TTC549 (cell line): ENCODE measurements around the gene CTDSP1.

ENCODE experiments used
- FAIRE-seq: peaks from 2 replicates; lab custom pipeline; 2012; peaks lifted over from hg19 to GRCh38; lab: Jason Lieb, UNC

CTDSP1 gene, protein sequence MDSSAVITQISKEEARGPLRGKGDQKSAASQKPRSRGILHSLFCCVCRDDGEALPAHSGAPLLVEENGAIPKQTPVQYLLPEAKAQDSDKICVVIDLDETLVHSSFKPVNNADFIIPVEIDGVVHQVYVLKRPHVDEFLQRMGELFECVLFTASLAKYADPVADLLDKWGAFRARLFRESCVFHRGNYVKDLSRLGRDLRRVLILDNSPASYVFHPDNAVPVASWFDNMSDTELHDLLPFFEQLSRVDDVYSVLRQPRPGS

DNA sequence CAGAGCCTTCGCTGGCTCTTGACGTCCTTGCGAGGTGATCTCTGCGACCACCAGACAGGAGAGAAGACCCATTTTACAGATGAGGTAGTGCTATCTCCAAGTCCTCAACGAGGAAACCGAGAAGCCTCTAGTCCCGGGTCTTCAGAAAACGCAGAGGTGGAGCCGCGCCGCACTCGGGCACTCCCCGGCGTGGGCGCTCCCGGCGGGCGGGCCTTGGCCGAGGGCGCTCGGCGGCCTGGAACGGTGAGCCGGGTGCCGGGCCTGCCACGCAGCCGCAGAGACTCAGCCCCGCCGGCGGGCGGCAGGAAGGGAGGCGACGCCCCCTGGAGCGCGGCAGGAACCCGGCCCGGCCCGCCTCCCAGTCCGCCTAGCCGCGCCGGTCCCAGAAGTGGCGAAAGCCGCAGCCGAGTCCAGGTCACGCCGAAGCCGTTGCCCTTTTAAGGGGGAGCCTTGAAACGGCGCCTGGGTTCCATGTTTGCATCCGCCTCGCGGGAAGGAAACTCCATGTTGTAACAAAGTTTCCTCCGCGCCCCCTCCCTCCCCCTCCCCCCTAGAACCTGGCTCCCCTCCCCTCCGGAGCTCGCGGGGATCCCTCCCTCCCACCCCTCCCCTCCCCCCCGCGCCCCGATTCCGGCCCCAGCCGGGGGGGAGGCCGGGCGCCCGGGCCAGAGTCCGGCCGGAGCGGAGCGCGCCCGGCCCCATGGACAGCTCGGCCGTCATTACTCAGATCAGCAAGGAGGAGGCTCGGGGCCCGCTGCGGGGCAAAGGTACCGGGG lies at the start of gene CTDSP1:
Gene CTDSP1, plus strand, starts transcription at position 478 of the 776 bp plus-strand sequence. Its CDS starts 223 bp downstream, at position 701.
- FAIRE-seq = no peak

DNA sequence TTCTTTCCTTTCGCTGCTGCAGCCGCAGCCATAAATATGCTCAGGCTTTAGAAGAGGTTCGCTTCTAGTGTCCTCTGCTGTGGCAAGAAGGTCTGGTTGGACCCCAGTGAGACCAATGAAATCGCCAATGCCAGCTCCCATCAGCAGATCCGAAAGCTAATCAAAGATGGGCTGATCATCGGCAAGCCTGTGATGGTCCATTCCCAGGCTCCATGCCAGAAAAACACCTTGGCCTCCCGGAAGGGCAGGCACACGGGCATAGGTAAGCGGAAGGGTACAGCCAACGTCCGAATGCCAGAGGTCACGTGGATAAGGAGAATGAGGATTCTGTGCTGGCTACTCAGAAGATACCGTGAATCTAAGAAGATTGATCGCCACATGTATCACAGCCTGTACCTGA lies 45.6 kb upstream of the CTDSP1 start:
- FAIRE-seq = no peak

DNA sequence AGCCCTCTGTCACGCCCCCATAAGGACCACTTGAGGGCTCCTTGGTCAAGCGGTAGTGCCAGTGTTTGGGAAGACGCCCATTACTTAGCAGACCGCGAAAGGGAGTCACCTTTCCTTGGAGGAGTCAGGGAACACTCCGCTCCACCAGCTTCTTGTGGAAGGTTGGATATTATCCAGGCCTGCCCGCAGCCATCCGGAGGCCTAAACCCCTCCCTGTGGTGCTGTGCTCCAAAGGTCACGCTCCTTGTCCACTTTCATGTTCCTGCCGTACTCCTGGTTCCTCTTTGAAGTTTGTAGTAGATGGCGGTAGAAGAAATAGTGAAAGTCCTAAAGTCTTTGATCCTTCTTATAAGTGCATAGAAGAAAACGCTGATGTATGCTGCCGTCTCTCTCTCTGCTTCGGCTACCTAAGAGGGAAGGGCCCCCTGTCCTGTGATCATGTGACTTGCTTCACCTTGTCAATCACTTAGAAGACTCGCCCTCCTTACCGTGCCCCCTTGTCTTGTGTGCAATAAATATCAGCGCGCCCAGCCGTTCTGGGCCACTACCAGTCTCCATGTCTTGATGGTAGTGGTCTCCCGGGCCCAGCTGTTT lies 44.7 kb upstream of the CTDSP1 start:
- FAIRE-seq = no peak

DNA sequence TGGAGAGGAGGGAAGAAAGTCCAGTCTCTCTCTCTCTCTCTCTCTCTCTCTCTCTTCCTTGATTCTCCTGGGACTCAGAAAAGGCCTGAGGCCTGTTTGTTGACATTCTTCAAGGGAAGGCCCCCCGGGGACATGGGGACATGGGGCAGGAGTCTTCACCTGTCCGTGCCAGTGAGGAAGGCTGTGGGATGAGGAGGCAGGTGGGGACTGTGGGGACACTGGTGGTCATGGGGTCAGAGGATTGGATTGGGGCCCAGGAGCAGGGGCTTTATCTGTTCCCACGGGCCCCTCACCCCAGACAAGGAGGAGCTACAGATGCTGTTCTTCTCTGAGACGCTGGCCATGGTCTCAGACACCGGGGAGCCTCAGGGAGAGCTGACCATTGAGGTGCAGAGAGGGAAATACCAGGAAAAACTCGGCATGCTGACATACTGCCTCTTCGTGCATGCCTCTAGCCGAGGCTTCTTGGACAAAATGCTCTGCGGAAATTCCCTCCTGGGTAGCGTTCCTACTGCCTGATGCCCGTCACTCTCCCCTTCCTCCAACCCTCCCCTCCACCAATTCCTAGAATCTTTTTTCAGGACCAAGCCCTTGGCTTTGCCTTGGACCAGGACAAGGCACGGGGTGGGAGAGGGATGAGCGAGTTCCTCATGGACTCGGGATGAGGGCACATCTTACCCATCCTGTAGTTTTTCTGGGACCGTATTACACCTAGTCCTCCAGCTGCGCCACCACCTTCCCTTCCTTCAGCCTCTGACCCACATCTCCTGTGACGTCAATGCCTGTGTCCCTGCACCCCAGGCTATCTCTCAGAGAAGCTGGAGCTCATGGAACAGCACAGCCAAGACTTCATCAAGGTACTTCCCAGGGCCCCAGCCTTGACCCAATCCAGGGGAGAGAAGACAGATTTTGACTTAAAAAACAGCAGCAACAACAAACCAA lies 42.2 kb upstream of the CTDSP1 start:
- no peak for FAIRE-seq

DNA sequence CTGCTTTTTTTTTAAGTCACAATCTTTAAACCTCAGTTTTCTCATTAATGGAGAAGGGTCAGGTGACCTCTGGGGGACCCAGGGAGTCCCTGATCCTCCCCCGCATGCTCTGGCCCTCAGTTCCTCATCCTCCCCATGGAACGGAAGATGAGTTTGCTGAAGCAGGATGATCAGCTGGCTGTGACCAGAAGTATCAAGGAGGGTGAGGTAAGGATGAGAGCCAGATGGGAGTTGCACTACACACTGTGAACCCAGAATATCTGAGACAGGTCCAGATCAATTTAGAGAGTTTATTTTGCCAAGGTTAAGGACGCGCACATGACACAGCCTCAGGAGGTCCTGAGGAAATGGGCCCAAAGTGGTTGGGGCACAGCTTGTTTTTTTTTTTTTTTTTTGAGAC lies 39.2 kb upstream of the CTDSP1 start:
- FAIRE-seq = no peak

DNA sequence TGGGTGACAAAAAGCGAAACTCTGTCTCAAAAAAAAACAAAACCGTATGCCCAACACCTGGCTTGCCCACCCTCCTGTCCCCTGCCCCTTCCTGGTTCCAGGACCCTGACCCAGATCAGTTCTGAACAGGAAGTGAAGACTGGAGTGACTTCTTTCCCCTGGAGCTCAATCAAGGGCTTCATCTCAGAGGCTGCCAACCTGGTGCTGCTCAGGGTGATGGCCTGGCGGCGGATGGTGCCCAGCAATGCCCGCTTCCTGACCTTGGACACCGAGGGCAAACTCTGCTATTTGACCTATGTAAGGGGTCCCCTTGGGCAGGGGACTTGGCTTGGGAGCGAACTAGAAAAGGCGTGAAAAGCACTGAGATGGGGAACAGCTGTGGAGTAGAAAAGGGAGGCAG lies 37.1 kb upstream of the CTDSP1 start:
- no peak for FAIRE-seq

DNA sequence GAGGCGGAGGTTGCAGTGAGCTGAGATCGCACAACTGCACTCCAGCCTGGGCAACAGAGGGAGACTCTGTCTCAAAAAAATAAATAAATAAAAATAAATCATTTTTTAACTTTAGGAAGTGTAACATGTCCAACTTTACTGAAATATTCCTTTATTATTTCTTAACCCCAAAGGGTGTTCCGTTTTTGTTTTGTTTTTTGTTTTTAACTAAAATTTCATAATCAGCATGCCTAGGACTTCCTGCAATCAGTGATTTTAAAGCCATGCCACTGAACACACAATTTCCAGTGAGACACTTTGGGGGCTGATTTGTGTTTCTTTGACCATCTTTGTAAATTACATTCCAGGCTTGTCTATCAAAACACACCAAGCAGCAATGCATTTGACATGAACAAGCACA lies 35.9 kb upstream of the CTDSP1 start:
- FAIRE-seq = no peak

DNA sequence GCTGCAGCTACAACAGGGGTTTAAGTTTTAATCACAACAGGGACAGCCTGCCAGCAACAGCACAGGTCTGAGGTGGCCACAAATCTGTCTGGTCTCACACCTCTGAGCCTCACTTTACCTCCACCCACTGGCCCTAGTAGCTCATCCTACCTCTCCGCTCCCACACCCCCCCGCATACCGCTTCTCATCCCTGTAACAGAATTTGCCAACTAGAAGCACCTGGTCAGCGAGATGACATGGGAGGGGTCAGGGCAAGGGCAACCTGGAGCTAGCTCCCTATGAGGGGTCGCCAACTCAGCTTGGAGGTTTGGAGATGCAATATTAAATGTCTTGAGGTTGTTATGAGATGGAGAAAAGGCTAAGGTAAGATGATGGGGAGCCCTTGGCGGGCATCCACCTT lies 35.5 kb upstream of the CTDSP1 start:
- no peak for FAIRE-seq

DNA sequence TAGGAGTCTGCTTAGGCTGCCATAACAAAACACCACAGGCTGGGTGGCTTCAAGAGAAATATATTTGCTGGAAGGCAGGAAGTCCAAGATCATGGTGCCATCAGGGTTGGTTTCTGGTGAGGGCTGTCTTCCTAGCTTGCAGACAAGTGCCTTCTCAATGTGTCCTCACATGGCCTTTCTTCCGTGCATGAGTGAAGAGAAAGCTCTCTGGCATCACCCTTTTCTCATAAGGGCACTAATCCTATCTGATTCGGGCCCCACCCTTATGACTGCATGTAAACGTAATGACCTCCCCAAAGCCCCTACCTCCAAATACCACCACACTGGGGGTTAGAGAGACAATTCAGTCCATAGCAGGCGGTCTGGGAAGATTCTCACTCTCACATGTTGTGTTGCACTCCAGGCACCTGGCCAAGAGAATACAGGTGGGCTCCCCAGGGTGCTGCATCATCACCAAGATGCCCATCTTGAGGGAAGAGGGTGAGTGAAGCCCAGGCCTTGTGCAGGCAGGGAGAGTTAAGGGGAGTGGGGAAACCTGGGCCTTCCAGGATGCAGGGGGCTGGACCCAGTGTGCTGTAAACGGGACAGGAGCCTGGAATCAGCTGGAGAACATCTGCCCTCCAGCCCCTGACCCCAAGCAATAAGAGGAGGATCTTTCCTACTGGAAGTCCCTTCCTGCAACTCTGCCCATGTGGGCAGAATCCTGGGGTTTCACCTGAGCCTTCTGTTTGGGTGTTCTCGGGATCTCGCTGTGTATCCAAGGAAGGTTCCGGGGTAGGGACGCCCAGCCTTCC lies 32.9 kb upstream of the CTDSP1 start:
- no peak for FAIRE-seq

DNA sequence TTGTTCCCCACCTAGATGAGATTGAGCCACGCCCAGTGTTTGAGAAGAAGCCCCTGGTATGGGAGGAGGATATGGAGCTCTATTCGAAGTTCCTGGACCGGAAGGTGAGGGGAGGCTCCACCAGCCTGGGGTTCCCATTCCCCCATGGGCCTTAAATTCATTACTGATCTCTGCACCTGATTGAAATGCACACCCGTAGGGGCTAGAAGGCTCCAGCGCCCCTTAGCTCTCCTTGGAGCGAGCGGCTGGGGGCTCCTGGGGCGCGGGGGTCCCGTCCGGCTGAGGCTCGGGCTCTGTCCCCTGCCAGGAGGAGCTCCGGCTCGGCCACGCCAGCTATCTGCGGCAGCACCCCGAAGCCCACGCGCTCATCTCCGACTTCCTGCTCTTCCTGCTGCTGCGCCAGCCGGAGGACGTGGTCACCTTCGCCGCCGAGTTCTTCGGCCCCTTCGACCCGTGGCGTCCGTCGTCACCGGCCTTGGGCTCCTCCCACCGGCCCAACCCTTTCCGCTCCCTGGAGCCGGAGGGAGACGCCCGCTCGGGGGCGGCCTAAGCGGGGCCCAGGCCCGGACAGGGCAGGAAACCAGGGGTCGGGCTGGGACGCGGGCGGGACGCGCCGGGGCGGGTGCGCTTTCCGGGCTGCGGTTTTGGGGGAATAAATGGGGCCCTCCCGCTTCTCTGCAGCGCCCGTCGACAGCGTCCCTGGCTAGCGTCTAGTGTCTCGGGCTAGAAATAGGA lies 32.1 kb upstream of the CTDSP1 start:
- no peak for FAIRE-seq

DNA sequence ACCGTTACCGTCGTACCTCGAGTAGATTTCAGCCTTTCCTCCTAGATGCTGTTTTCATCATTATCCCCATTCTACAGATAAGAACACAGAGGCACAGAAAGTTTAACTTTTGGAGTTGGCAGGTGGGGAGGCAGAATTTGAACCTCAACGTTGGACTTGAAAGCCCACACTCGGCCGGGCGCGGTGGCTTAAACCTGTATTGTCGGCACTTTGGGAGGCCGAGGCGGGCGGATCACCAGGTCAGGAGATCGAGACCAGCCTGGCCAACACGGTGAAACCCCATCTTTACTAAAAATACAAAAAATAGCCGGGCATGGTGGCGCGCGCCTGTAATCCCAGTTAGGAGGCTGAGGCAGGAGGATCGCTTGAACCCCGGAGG lies 31.5 kb upstream of the CTDSP1 start:
- FAIRE-seq = no peak

DNA sequence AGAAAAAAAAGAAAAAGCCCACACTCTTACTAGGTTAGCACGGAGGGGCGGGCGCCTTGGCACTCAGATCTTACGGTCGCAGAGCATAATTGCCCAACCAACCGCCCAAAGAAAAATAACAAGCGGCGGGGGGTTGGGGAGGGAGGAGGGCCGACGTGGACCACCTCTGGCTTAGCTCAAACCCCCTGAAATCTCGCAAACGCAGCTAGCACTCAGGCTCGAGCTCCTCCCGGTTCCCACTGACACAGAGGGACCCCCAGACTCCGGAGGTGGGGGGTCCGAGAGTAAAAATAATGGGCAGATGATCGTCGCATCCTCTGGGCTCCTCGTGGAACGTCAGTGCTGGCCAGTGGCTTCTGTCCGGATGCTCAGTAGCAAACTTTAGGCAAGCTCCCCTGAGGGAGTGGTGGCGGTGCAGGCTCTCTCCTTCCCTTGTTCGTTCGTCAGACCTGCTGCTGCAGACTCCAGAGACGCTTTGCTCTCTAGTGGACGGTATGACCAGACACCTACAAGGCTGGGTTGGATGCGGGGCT lies 31.0 kb upstream of the CTDSP1 start:
- no peak for FAIRE-seq

DNA sequence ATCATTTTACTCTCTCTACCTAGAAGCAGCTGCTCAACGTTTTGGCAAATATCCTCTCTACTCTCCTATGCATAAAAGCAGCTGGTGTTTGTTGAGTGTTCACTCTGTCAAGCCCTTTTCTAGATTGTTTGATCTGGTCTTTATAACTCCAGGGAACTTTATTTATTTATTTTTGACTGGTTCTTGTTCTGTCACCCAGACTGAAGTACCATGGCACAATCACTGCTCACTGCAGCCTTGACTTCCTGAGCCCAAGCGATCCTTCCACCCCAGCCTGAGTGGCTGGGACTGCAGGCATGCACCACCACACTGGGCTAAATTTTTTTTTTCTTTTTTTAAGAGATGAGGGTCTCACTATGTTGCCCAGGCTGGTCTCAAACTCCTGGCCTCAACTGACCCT lies 30.3 kb upstream of the CTDSP1 start:
- FAIRE-seq = no peak

DNA sequence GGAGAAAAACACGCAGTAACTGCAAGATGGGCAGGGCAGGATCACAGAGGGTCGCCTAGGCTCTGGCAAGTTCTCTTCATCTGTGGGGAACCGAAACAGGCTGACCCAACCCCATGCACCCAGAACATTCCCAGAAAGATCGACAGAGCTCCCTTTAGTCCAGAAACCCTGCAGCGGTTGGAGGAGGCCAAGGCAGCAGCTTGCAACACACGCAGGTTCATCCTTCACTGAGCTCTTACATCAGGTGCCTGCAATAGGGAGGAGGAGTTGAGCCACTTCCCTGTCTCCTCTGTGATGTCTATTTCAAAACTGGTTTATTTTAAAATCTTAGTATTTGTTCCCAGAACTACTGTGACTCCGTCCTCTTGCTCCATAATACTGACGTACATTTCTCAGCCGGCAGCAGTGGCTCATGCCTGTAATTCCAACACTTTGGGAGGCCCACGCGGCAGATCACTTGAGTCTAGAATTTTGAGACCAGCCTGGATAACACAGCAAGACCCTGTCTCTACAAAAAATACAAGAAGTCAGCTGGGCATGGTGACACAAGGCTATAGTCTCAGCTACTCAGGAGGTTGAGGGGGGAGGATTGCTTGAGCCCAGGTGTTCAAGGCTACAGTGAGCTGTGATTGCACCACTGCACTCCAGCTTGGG lies 29.1 kb upstream of the CTDSP1 start:
- no peak for FAIRE-seq

DNA sequence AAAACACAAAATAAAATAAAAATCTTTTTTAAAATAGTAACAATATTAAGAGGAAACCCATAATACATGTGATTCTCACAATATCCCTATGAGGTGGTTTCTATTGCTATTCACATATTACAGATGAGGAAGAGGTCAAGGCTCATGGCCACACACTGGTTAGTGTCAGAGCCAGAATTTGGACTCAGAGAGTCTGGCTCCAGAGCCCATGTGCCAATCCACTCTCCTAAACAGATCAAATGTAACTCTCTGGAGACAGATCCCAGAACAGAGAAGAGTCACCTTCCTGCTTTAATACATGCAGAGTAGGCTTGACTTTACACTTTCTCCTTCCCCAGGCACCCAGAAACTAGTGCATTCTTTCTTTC lies 27.7 kb upstream of the CTDSP1 start:
- no peak for FAIRE-seq

DNA sequence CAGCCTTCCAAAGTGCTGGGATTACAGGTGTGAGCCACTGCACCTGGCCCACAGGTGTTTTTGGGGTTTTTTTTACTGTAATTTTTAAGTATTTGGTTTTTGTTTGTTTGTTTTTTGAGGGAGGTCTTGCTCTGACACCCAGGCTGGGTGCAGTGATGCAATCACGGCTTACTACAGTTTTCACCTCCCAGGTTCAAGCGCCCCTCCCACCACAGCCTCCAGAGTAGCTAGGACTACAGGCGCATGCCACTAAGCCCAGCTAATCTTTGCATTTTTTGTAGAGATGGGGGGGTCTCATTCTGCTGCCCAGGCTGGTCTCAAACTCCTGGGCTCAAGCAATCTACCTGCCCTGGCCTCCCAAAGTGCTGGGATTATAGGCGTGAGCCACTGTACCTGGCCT lies 24.9 kb upstream of the CTDSP1 start:
- no peak for FAIRE-seq

DNA sequence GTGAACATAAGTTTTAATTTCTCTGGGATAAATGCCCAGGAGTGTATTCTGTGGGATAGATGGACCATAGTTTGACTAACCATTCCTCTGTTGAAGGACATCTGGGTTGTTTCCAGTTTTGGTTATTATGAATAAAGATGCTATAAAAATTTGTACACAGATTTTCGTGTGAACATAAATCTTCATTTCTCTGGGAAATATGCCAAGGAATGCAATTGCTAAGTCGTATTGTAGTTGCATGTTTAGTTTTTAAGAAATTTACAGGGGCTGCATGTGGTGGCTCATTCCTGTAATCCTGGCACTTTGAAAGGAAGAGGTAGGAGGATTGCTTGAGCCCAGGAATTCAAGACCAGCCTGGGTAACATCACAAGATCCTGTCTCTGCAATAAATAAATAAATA lies 24.5 kb upstream of the CTDSP1 start:
- FAIRE-seq = no peak

DNA sequence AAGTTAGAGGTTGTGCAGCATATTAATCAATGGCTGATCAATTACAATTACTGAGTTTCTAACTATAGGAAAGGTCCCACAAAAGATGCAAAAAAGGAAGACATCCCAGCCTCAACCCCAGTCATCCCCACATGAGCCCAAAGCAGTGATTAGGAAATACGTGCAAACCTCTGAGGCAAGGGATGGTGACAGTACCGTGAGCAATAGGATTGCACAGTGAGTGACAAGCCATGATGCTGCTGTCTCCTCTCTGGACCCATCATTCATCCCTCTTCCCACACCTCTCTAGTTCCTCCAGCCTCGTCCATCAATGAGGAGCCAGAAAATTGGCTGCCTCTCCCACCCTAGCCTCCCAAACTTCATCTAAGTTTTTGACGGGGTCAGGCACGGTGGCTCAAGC lies 21.6 kb upstream of the CTDSP1 start:
- no peak for FAIRE-seq

DNA sequence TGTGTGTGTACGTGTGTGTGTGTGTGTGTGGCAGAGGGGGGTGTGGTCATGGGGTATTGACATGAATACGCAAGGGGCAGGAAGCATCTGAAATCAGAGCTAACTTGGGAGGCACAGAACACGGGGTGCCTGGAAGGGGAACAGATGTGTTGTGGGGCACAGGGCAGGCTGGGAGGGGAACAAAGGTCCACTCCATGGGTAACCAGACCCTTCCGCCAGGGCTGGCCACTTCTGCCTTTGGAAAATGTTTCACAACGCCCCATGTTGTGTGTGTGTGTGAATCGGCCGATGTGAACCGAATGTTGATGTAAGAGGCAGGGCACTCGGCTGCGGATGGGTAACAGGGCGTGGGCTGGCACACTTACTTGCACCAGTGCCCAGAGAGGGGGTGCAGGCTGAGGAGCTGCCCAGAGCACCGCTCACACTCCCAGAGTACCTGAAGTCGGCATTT lies 17.7 kb upstream of the CTDSP1 start, which contains the start of gene SLC11A1:
Gene SLC11A1, plus strand, starts transcription at position 358 of the 451 bp plus-strand sequence. CDS start 96 bp downstream, outside the sequence.
- FAIRE-seq = no peak

DNA sequence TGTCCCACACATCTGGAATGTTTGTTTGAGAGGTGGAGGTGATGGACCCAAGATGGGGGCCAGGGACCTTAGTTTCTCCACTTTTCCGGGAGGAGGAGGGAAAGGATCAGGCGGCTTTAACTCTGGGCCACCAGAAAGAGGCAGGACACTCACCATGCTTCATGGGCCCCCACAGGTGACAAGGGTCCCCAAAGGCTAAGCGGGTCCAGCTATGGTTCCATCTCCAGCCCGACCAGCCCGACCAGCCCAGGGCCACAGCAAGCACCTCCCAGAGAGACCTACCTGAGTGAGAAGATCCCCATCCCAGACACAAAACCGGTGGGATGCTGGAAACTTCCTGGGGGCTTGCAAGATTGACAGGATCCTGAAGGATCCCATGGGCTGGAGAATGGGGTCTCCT lies 16.9 kb upstream of the CTDSP1 start:
- no peak for FAIRE-seq
